Purkinje cell (primary cell): ENCODE measurements around the gene SYNPO2. TPM values are rescaled to one million over a fixed set of nuclear protein-coding genes. Genes with fewer than 3 reads are reported as not detected.

Source experiments
- polyA plus RNA-seq: library from polyadenylated mRNA; unstranded; fragments of >200 nt; fragmentation: Nextera tagmentation; gene quantifications from 2 replicates; pipeline ENCODE4 v1.2.1, GENCODE V29; 2014

The SYNPO2 gene, protein sequence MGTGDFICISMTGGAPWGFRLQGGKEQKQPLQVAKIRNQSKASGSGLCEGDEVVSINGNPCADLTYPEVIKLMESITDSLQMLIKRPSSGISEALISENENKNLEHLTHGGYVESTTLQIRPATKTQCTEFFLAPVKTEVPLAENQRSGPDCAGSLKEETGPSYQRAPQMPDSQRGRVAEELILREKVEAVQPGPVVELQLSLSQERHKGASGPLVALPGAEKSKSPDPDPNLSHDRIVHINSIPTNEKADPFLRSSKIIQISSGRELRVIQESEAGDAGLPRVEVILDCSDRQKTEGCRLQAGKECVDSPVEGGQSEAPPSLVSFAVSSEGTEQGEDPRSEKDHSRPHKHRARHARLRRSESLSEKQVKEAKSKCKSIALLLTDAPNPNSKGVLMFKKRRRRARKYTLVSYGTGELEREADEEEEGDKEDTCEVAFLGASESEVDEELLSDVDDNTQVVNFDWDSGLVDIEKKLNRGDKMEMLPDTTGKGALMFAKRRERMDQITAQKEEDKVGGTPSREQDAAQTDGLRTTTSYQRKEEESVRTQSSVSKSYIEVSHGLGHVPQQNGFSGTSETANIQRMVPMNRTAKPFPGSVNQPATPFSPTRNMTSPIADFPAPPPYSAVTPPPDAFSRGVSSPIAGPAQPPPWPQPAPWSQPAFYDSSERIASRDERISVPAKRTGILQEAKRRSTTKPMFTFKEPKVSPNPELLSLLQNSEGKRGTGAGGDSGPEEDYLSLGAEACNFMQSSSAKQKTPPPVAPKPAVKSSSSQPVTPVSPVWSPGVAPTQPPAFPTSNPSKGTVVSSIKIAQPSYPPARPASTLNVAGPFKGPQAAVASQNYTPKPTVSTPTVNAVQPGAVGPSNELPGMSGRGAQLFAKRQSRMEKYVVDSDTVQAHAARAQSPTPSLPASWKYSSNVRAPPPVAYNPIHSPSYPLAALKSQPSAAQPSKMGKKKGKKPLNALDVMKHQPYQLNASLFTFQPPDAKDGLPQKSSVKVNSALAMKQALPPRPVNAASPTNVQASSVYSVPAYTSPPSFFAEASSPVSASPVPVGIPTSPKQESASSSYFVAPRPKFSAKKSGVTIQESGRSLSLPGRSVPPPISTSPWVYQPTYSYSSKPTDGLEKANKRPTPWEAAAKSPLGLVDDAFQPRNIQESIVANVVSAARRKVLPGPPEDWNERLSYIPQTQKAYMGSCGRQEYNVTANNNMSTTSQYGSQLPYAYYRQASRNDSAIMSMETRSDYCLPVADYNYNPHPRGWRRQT
- 1.8 and 6.7 TPM in 2 replicates for polyA plus RNA-seq

DNA sequence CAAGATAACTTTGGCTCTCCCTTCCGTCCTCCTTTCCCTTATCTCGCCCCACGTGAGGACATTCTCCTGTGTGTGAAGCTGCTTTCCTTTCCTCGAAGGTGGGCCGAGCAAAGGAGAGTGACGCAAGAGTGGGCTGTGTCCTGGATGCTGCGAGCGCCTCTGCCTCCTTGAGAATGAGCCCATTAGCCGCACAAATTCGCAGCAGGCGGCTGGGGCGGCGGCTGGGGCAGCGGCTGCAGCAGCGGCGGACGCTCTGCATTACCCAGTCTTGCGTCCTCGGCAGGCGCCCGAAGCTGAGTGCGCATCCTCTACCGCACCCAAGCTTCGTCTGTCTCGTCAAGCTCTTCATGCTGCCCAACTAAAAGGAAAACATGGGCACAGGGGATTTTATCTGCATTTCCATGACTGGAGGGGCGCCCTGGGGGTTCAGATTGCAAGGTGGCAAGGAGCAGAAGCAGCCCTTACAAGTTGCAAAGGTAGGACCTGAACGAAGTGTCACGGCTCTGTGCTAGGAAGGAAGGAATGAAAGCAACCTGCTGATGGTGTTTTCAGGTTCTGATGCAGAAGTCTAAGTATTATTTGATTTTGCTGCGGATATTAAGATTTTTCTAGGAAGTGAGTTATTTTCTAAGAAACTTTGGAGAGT is at the start of gene SYNPO2:
Gene SYNPO2, plus strand, starts transcription at position 189 of the 646 bp plus-strand sequence. Its CDS starts 183 bp downstream, at position 372.

Other genes with a start within 250 kb of the SYNPO2 start
- gene METTL14, start 203.5 kb upstream of the SYNPO2 start, polyA plus RNA-seq: 22.8 and 25.3 TPM in 2 replicates
- 0.73 and 5.2 TPM in 2 replicates for gene SEC24D, start 52.7 kb upstream of the SYNPO2 start, polyA plus RNA-seq
- not detected in 2 replicates for gene MYOZ2, start 247.0 kb downstream of the SYNPO2 start, polyA plus RNA-seq